ENCODE measurements around the gene RNF150. TPM values are rescaled to one million over a fixed set of nuclear protein-coding genes. Genes with fewer than 3 reads are reported as not detected.

The RNF150 gene
- total RNA-seq, 1 donor from 2014 or later: under 0.01 TPM

- Histone ChIP-seq H3K36me3 (ENCODE audit: control insufficient read depth, insufficient read depth, low read length) (no peaks in the 10 kb centered on the region), H3K4me3 (ENCODE audit: low read depth, low read length) (no peak overlapping the region), H3K27me3 (ENCODE audit: control insufficient read depth, insufficient read depth, low read length) (no peaks in the 10 kb centered on the region)
- FAIRE-seq (no peak), DNase-seq (ENCODE audit: low read depth) (no peak)
- TF ChIP-seq CTCF (IDR thresholded peaks at IDR 0.05; ENCODE audit: insufficient read depth, low read length, severe bottlenecking): no peak
Measured at GRCh38 chr4:140926672-140927071, 206.6 kb downstream of the RNF150 start.

GRCh38 chr4:140925417-140925816 lies 207.9 kb downstream of the RNF150 start:
- no peak for TF ChIP-seq CTCF (IDR thresholded peaks at IDR 0.05; ENCODE audit: insufficient read depth, low read length, severe bottlenecking)
- no peaks in the 10 kb centered on the region for H3K36me3 ChIP-seq (ENCODE audit: control insufficient read depth, insufficient read depth, low read length)
- H3K27me3 ChIP-seq (ENCODE audit: control insufficient read depth, insufficient read depth, low read length): no peaks in the 10 kb centered on the region
- no peak overlapping the region for H3K4me3 ChIP-seq (ENCODE audit: low read depth, low read length)
- DNase-seq (ENCODE audit: low read depth): no peak
- no peak for FAIRE-seq

DNA sequence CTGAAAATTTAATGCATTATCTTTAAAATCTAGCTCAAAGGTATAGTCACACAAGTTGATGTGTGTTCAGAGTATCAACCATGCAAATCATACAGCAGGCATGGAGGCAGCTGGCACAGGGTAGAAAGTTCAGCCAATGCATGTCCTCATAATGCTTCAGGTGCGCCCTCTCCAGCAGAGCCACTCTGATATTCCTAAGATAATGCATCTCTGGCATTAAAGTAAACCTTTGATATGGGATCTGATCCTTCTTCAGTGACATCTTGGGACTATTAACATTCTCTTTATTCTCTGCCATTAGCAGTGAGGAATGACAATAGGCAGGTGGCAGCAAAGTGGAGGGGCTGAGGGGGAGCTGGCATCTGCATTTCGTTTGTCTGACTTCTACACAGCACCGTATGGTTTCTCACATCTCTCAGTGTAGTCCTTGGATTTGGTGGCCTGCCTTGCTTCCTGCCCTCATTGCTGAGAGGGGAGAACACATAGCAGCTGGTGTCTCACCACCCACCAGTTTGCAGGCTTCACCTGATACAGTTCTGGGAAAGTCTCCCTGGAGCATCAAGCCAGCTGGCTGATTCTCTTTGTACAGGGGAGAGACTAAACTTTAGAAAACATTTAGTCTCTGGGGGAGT lies 208.4 kb downstream of the RNF150 start:
- DNase-seq (ENCODE audit: low read depth) (no peak), FAIRE-seq (no peak)
- Histone ChIP-seq H3K36me3 (ENCODE audit: control insufficient read depth, insufficient read depth, low read length) (no peaks in the 10 kb centered on the region), H3K4me3 (ENCODE audit: low read depth, low read length) (no peak overlapping the region), H3K27me3 (ENCODE audit: control insufficient read depth, insufficient read depth, low read length) (no peaks in the 10 kb centered on the region)
- TF ChIP-seq CTCF (IDR thresholded peaks at IDR 0.05; ENCODE audit: insufficient read depth, low read length, severe bottlenecking): no peak

- H3K36me3 ChIP-seq (ENCODE audit: control insufficient read depth, insufficient read depth, low read length): no peaks in the 10 kb centered on the region
- H3K27me3 ChIP-seq (ENCODE audit: control insufficient read depth, insufficient read depth, low read length): no peaks in the 10 kb centered on the region
- TF ChIP-seq CTCF (IDR thresholded peaks at IDR 0.05; ENCODE audit: insufficient read depth, low read length, severe bottlenecking): no peak
- no peak for DNase-seq (ENCODE audit: low read depth)
- no peak for FAIRE-seq
- H3K4me3 ChIP-seq (ENCODE audit: low read depth, low read length): no peak overlapping the region
Measured at GRCh38 chr4:140906993-140907962, 226.0 kb downstream of the RNF150 start.

GRCh38 chr4:140904904-140905303 lies 228.4 kb downstream of the RNF150 start:
- DNase-seq (ENCODE audit: low read depth) (no peak), FAIRE-seq (no peak)
- H3K36me3 ChIP-seq (ENCODE audit: control insufficient read depth, insufficient read depth, low read length): no peaks in the 10 kb centered on the region
- no peaks in the 10 kb centered on the region for H3K27me3 ChIP-seq (ENCODE audit: control insufficient read depth, insufficient read depth, low read length)
- H3K4me3 ChIP-seq (ENCODE audit: low read depth, low read length): no peak overlapping the region
- TF ChIP-seq CTCF (IDR thresholded peaks at IDR 0.05; ENCODE audit: insufficient read depth, low read length, severe bottlenecking): no peak

Data from bronchial epithelial cell (primary cell).